UCSD-AML1 (cell line): Measurements from ENCODE around the gene CASP2.

ENCODE experiments used
- DNase-seq: peaks from one replicate; lab custom pipeline; 2025; ENCODE audit not compliant: unreplicated experiment; lab: John Stamatoyannopoulos, UW

The CASP2 gene

DNA sequence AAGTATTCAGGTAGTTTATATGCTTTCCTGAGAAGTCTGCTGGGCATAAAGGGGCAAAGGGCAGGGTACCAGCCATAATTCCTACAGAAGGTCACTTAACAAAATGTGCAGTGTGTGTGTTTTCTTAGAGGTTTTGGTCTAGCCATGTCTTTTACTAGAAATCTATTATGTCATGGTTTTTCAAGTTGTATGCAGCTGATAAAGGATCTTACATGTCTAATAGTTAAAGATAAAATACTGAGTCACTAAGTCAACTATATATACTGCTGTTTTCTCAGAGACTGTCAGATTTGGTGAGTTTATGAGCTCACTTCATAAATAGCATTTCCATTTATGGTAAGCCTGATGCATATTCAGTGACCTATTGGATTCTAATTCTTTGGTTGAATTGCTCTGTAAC is 7.7 kb downstream of the CASP2 start:
- DNase-seq, result no peak

DNA sequence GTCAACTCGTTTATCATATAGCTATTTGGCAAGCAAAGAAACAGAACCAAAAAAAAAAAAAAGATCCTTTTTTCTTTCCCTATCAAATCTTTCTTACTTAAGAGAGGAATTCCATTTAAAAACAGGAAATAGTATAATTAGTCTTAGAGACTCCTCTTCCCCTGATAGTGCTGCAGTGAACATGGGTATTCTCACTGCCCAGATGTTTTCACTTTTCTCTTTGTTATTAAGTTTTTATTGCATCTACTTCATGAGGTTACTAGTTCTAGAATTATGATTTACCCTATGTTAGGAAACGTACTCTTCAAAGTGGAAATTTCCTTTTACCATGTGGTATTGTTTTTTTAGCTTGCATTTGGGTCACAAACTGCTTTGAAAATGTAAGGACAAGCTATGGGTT is 8.5 kb downstream of the CASP2 start:
- DNase-seq, result no peak

DNA sequence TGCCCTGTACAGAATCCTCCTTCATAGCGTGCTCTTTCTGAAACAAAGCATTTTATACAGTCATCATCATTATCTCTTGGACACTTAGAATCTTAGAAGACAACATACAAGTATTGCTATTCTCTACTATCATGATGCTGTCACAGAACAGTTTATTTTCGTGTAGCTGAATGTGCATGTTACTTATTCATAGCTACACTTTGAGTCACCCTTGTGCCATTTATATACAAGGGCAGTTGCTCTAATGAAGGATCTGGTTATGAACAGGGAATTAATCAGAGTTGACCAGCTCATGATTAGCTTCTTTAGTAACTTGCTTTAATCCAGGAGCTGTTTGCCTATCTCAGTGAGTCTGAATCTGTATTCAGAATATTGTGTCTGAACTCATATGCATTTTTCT is 11.2 kb downstream of the CASP2 start:
- no peak for DNase-seq

DNA sequence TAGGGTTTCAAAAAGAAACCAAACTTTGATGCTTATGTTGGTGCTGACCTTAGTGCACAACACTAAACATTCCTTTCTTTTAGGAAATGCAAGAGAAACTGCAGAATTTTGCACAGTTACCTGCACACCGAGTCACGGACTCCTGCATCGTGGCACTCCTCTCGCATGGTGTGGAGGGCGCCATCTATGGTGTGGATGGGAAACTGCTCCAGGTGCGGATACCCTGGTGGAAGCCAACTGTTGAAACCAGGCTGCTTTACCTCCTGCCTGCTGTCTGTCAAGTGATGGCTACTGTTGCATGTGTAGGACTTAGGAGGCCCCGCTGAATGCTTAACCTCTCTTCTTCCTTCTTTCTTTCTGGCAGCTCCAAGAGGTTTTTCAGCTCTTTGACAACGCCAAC is 11.7 kb downstream of the CASP2 start:
- no peak for DNase-seq

DNA sequence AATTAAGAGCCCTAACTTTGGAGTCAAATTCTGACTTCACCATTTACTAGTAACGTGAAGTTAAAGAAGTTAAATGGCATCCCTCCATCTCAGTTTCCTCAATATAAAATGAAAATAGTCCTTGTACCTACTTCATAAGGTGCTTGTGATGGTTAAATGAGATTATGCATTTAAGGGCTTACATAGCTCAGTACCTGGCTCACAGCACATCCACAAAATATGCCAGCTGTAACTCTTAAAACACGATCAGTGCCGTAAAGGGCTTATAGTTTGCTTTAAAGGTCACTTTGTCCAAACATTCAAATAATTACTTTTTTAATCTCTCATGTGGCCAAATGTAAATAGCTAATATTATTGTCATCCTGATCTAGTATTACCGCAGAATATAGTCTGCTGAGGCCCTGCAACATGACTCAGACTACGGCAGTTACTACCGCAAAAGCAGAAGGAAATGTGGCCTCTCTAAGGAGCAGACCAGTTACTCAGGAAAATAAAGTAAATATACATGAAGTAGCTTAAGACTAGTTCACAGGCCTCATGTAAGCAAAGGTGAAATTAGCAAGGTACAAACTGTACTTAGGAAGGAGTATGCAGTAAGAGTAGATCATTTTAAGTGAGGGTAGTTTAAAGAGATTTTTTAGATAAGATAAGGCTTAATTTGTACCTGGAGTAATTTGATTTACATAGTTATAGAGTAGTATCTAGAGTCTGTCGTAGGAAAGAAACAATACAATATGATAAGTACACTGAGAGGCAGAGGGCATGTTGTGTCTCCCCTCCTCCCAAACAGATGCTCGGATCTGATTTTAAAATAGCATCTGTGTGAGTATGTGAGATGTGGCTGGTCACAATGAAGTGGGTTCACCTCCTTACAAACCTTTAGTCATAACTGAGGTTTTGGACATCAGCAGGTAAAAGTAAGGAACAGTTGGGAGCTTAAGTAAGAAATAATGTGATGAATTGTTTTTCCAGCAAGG is 13.1 kb downstream of the CASP2 start:
- no peak for DNase-seq

DNA sequence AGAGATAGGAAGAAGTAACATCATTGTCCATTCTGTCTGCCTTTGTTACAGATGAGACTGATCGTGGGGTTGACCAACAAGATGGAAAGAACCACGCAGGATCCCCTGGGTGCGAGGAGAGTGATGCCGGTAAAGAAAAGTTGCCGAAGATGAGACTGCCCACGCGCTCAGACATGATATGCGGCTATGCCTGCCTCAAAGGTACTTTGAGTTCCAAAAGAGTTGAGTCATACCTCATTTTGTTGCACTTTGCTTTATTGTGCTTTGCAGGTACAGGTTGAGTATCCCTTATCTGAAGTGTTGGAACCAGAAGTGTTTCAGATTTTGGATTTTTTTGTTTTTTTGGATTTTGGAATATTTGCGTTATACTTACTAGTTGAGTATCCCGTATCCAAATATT is 15.6 kb downstream of the CASP2 start:
- DNase-seq, result no peak

DNA sequence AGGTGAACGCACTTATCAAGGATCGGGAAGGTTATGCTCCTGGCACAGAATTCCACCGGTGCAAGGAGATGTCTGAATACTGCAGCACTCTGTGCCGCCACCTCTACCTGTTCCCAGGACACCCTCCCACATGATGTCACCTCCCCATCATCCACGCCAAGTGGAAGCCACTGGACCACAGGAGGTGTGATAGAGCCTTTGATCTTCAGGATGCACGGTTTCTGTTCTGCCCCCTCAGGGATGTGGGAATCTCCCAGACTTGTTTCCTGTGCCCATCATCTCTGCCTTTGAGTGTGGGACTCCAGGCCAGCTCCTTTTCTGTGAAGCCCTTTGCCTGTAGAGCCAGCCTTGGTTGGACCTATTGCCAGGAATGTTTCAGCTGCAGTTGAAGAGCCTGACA is 16.8 kb downstream of the CASP2 start:
- DNase-seq, result no peak

DNA sequence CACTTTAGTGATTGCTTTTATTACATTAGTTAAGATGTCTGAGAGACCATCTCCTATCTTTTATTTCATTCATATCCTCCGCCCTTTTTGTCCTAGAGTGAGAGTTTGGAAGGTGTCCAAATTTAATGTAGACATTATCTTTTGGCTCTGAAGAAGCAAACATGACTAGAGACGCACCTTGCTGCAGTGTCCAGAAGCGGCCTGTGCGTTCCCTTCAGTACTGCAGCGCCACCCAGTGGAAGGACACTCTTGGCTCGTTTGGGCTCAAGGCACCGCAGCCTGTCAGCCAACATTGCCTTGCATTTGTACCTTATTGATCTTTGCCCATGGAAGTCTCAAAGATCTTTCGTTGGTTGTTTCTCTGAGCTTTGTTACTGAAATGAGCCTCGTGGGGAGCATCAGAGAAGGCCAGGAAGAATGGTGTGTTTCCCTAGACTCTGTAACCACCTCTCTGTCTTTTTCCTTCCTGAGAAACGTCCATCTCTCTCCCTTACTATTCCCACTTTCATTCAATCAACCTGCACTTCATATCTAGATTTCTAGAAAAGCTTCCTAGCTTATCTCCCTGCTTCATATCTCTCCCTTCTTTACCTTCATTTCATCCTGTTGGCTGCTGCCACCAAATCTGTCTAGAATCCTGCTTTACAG is 17.4 kb downstream of the CASP2 start:
- peak; percentile 55 for DNase-seq

DNA sequence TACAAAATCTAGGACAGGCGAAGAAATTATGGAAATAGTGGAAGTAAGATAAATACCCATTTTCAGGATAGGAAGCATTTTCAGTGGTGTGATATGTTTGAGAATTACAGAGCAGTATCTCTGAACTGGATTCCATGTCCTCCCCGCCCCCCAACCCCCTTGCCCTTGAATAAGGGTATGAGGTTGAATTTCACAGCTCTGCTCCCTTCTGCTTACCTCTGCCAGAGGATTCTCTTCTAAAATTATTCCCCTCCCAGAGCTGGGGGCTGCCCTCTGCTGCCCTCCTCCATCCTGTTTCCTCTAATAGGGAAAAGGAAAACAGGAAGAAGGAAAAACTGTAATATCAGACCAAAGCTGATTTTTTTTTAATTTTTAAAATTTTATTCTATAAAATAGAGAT is 20.5 kb downstream of the CASP2 start:
- no peak for DNase-seq

DNA sequence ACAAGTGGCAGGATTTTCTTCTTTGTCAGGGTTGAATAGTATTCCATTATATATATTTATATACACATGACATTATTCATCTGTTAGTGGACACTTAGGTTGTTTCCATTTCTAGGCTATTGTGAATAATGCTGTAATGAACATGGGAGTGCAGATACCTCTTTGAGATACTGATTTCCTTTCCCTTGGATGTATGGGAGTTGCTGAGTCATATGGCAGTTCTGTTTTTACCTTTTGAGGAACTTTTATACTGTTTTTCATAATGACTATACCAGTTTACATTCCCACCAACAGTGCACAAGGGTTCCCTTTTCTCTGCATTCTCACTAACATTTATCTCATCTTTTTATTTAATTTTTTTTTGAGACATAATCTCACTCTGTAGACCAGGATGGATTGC is 26.0 kb downstream of the CASP2 start:
- no peak for DNase-seq

DNA sequence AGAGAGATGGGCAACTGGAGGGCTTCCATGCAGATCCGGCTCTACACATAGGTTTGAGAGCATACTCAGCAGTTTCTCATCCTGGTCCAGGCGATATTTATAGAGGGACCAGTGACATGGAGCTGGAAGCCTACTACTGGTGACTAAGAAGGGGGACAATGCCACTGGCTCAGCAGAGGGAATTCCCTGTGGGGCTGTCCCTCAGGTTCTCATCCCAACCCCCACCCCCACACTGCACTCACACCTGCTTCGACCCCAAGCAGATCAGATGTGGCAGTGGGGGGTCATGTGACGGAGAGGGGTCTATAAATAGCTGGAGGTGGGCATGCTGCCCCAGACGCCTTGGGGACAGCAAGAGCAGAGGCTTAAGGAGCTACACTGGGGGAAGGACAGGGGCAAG is 27.6 kb downstream of the CASP2 start, which contains the start of gene CLCN1:
CLCN1 (plus strand) TSS at position 336 of the 400 bp plus-strand sequence. CDS start 102 bp downstream, outside the sequence.
- DNase-seq, result no peak

DNA sequence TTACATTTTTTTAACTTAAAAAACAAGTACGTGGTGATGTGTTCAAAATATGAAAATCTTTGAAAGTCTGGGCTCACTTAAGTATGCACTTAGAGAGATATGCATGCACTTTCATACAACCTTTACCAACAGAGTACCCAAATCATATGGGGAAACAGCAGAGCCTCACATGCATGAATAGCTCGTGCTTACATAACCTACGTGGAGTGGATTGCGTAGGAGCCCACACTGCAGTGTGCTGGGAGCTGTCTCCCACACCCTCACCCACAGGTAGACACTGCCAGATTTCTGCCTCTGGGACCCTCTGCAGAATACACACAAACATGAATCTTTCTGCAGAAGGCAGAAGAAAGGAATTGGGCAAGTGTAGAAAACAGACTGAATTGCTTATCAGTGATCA is 28.3 kb downstream of the CASP2 start:
- DNase-seq, result no peak

DNA sequence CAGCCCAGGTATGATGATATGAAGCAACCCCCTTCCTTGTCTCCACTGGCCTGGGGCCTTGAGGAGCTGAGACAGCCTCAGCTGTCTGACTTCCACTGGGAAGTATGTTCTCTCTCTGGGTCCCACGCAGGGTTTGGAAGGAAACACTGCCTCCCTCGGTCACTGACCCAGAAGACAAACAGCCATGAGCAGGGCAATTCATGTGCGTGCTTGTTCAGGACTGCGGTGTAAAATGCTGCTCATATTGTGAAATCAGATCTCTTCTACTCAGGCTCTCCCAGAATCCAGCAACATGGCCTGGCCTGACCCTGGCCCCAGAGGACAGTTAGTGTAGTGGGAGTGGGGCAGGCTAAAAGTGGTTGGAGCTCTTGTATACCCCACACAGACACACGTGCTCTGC is 30.5 kb downstream of the CASP2 start:
- DNase-seq, result no peak

DNA sequence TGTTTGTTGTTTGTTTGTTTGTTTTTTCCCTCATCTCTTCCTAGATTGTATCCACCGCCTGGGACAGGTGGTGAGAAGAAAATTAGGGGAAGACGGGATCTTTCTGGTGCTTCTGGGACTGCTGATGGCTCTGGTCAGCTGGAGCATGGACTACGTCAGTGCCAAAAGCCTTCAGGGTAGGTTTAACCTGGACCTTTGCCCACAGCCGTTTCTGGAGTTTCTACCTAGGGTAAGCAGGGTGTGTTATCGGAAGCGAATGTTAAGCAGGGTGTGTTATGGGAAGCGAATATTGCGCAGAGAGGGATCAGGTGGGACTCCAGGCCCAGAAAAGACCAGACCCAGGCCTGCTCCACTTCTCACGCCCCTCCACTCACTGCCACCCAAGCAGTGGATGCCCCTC is 32.5 kb downstream of the CASP2 start:
- DNase-seq, result no peak

DNA sequence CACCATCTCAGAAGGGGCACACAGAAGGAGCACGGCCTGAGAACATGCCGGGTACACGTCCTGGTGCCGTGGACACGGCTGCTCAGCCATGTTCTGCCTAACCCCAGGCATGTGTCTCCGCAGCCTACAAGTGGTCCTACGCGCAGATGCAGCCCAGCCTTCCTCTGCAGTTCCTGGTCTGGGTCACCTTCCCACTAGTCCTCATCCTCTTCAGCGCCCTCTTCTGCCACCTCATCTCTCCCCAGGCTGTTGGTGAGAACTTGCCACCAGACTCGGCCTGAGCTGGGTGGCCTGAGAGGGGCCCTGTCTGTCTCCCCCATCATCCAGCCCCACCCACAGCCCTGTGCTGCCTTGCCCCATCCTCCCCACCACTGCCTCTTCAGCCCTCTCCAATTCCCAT is 33.1 kb downstream of the CASP2 start:
- no peak for DNase-seq

DNA sequence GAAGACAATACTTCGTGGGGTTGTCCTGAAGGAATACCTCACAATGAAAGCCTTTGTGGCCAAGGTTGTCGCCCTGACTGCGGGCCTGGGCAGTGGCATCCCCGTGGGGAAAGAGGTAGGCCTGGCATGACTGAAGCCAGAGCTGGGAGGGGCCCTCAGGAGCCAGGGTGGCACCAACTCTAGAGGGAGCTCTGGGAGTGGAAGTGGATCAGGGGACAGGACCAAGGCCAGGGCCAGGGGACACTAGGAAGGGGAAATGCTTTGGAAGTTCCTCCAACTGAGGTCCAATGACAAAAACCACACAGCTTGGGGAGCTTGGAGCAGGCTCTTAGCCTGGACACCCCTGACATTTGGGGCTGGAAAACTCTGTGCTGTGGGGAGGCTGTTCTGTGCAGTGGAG is 33.6 kb downstream of the CASP2 start:
- DNase-seq, result peak; percentile 39

DNA sequence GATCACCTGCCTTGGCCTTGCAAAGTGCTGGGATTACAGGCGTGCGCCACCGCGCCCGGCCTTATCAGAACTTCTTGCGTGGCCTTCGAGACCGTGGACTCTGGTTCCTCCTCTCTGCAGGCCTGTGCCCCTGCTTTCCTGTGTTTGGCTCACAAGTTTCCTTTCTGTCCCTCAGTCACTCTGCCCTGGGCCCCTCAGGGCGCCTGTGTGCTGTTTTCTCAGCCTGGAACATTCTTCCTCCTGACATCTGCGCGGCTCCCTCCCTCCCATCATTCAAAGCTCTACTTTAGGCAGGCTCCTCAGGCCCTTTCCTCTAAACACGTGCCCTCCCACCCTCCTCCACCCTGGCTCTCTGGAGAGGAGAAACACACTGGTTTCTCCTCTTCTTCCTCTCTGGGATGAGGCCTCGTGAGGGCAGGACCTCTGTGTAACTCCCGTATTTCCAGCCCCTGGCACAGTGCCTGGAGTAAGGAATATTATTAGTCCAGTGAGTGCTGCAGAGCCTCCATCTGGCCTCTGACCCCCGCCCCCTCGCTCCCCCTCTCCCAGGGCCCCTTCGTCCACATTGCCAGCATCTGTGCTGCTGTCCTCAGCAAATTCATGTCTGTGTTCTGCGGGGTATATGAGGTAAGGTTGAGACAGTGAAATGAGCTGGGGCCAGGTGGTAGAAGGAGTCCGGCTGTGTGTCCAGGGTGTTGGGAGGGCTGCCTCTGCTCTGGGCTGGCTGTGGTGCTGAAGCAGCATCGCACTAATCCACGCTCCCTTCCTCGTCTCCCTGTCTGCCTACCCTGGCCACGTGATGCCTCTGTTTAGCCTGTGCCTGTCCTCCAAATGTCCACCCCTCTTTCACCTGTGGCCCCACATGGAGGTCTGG is 34.8 kb downstream of the CASP2 start:
- DNase-seq, result peak; percentile 36

DNA sequence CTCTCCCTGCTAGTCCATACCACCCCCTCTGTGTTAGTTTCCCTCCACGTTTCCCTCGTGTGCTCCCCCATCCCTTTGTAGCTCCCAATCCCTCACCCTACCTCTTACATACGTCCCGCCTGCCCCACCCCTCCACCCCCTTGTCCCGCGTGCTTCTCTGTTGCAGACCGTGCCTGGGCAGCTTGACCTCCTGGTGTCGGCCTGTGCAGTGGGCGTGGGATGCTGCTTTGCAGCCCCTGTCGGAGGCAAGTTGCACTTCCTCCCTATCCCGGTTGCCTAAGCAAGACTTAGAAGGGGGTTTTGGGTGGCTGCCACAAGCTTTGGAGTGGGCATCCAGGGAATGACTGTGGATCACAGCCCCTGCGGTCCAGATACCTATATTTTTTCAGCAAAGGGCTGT is 35.5 kb downstream of the CASP2 start:
- DNase-seq, result no peak

DNA sequence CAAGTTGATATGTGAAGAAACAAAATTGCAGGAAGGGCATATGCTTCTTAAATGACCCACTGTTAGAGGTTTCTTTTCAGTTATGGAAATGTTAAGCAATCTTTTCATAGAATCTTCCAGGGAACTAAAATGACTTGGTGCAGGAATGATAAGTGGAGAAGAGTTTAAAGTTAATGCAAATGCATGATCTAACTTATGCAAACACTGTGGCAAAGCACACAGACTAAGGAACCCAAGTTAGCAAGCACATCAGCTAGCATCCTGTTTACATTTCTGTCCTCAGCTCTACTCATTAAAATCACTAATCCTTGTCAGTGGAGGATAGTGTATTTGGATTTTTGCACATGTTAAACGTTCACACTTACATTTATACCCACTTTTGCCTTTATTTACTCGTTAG is 37.1 kb downstream of the CASP2 start:
- DNase-seq, result no peak

DNA sequence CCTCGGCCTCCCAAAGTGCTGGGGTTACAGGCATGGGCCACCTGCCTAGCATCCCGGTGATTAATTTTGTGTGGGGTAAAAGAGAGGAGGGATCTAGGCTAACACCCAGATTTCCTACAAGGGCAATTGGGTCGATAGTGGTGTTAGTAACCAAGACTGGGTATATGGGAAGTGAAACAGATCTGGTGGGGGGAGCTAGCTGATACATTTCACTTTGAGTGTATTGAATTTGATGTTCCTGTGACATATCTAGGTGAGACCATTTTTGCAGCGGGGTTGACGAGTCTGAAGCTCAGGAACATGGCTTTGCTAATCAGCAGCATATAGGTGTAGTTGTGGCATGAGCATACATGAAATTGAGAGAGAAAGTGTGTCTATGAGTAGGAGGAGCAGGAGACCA is 39.8 kb downstream of the CASP2 start:
- no peak for DNase-seq

DNA sequence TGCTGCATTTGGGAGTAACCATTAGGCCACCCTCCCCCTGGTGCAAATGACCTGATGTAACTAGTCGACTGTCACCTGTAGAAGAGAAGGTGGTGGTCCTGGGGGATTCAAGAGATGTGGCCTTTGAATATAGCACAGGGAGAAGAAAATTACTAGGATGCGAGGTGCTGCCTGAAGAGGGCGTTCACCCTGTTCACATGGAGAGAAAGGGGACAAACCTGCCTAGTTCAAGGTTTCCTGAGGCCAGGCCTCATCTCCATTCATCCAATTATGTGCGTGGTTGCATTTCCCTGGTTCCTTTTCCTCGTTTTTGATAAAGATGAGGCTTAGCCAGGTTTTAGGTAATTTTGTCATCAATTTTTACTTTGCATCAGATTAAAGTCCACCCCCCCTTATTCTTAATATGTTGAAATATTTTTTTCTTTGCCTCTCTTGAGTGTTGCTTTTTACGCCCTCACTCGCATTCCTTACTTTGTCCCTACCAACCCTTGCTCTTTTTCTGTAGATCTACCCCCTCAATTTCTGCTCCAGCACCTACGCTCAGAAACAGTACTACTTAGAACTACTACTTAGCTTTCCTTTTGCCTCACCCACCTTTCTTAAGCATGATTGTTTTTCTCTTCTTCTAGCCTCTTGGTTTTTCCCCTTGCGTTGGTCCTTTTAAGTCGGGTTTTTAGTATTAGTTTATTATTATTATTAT is 41.5 kb downstream of the CASP2 start:
- DNase-seq, result no peak
